ENCODE results near the gene CPNE5.

DNA sequence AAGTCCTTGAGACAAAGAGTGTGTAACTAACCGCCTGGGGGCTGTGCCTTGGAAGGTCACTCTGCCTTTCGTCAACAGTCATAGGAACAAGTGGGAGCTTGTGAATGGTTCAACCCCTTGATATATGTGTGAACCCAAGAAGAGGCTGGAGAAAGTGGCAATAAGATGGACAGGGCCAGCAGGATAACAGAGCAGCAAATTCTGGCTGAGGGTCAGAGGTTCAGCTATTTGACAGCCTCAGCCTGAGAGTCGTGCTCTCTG, 54.9 kb downstream of the CPNE5 start:
- TF ChIP-seq, protein P1, sequence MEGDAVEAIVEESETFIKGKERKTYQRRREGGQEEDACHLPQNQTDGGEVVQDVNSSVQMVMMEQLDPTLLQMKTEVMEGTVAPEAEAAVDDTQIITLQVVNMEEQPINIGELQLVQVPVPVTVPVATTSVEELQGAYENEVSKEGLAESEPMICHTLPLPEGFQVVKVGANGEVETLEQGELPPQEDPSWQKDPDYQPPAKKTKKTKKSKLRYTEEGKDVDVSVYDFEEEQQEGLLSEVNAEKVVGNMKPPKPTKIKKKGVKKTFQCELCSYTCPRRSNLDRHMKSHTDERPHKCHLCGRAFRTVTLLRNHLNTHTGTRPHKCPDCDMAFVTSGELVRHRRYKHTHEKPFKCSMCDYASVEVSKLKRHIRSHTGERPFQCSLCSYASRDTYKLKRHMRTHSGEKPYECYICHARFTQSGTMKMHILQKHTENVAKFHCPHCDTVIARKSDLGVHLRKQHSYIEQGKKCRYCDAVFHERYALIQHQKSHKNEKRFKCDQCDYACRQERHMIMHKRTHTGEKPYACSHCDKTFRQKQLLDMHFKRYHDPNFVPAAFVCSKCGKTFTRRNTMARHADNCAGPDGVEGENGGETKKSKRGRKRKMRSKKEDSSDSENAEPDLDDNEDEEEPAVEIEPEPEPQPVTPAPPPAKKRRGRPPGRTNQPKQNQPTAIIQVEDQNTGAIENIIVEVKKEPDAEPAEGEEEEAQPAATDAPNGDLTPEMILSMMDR (IDR thresholded peaks at IDR 0.05 in 2 of 3, conservative IDR thresholded peaks at IDR 0.05 in 1 of 3; ENCODE audit: insufficient read depth in 2 of 3, low read depth in 1 of 3, low read length in 3 of 3) = no peak
- TF ChIP-seq, protein P2, sequence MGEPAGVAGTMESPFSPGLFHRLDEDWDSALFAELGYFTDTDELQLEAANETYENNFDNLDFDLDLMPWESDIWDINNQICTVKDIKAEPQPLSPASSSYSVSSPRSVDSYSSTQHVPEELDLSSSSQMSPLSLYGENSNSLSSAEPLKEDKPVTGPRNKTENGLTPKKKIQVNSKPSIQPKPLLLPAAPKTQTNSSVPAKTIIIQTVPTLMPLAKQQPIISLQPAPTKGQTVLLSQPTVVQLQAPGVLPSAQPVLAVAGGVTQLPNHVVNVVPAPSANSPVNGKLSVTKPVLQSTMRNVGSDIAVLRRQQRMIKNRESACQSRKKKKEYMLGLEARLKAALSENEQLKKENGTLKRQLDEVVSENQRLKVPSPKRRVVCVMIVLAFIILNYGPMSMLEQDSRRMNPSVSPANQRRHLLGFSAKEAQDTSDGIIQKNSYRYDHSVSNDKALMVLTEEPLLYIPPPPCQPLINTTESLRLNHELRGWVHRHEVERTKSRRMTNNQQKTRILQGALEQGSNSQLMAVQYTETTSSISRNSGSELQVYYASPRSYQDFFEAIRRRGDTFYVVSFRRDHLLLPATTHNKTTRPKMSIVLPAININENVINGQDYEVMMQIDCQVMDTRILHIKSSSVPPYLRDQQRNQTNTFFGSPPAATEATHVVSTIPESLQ (CRISPR knock-in tag; IDR thresholded peaks at IDR 0.05) = no peak
- TF ChIP-seq NRF1 (conservative IDR thresholded peaks at IDR 0.05 in 1 of 2, IDR thresholded peaks at IDR 0.05 in 1 of 2) = no peak
- no peak for TF ChIP-seq ZNF445 (CRISPR knock-in tag; IDR thresholded peaks at IDR 0.05; ENCODE audit: low read depth)
- TF ChIP-seq, protein P3, sequence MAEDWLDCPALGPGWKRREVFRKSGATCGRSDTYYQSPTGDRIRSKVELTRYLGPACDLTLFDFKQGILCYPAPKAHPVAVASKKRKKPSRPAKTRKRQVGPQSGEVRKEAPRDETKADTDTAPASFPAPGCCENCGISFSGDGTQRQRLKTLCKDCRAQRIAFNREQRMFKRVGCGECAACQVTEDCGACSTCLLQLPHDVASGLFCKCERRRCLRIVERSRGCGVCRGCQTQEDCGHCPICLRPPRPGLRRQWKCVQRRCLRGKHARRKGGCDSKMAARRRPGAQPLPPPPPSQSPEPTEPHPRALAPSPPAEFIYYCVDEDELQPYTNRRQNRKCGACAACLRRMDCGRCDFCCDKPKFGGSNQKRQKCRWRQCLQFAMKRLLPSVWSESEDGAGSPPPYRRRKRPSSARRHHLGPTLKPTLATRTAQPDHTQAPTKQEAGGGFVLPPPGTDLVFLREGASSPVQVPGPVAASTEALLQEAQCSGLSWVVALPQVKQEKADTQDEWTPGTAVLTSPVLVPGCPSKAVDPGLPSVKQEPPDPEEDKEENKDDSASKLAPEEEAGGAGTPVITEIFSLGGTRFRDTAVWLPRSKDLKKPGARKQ (CRISPR knock-in tag; IDR thresholded peaks at IDR 0.05) = no peak
- no peak for TF ChIP-seq RAD21 (CRISPR knock-in tag; conservative IDR thresholded peaks at IDR 0.05 in 1 of 2, IDR thresholded peaks at IDR 0.05 in 1 of 2)
- TF ChIP-seq BACH1 (tag; IDR thresholded peaks at IDR 0.05) = no peak
- no peak for TF ChIP-seq ASH1L (IDR thresholded peaks at IDR 0.05; ENCODE audit: borderline replicate concordance, low read depth, partially characterized antibody)
- TF ChIP-seq ZC3H4 (CRISPR knock-in tag; IDR thresholded peaks at IDR 0.05; ENCODE audit: borderline replicate concordance) = no peak
- TF ChIP-seq SP1 (CRISPR knock-in tag; IDR thresholded peaks at IDR 0.05) = no peak
- TF ChIP-seq KDM1A (IDR thresholded peaks at IDR 0.05) = no peak
- no peak for TF ChIP-seq FOXP1 (CRISPR knock-in tag; IDR thresholded peaks at IDR 0.05)
- TF ChIP-seq, protein P4, sequence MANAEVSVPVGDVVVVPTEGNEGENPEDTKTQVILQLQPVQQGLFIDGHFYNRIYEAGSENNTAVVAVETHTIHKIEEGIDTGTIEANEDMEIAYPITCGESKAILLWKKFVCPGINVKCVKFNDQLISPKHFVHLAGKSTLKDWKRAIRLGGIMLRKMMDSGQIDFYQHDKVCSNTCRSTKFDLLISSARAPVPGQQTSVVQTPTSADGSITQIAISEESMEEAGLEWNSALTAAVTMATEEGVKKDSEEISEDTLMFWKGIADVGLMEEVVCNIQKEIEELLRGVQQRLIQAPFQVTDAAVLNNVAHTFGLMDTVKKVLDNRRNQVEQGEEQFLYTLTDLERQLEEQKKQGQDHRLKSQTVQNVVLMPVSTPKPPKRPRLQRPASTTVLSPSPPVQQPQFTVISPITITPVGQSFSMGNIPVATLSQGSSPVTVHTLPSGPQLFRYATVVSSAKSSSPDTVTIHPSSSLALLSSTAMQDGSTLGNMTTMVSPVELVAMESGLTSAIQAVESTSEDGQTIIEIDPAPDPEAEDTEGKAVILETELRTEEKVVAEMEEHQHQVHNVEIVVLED (CRISPR knock-in tag; IDR thresholded peaks at IDR 0.05) = no peak
- TF ChIP-seq GTF2F1 (IDR thresholded peaks at IDR 0.05; ENCODE audit: low read depth, low read length) = no peak
